SJSA1 (cell line): ENCODE results near the gene MTA1. TPM values are rescaled to one million over a fixed set of nuclear protein-coding genes. Genes with fewer than 3 reads are reported as not detected.

Experiments used
- DNase-seq, 2 experiments: peaks; one replicate each; pipeline ENCODE4 v3.0.0-alpha.2; 2015 to 2020; ENCODE audit warnings: low spot score in 2 of 2, low read depth in 1 of 2
- H3K27ac ChIP-seq: fragments of 250-450 bp; sonication (Bioruptor Pico); 2 replicates; pipeline ENCODE4 v1.5.1; 2020; ENCODE audit warnings: mild to moderate bottlenecking, moderate library complexity
- H3K27me3 ChIP-seq: fragments of 250-450 bp; sonication (Bioruptor Pico); replicated peaks from 2 replicates; pipeline ENCODE4 v1.5.1; 2020; ENCODE audit warnings: mild to moderate bottlenecking, moderate library complexity
- H3K36me3 ChIP-seq: fragments of 250-450 bp; sonication (Bioruptor Pico); 2 replicates; pipeline ENCODE4 v1.5.1; 2020; ENCODE audit warnings: mild to moderate bottlenecking
- H3K4me1 ChIP-seq: fragments of 250-450 bp; sonication (Bioruptor Pico); replicated peaks from 2 replicates; pipeline ENCODE4 v1.6.1; 2021; ENCODE audit warnings: mild to moderate bottlenecking
- H3K4me3 ChIP-seq: fragments of 250-450 bp; sonication (Bioruptor Pico); 2 replicates; pipeline ENCODE4 v1.5.1; 2020; ENCODE audit warnings: mild to moderate bottlenecking
- H3K9me3 ChIP-seq: fragments of 250-450 bp; sonication (Bioruptor Pico); replicated peaks from 2 replicates; pipeline ENCODE4 v1.5.1; 2020; ENCODE audit warnings: mild to moderate bottlenecking
- total RNA-seq: library from RNA; depleted of rRNA; stranded (reverse); fragments of >200 nt; shearing (Covaris generic); gene quantifications from 2 replicates; pipeline ENCODE4 v1.2.3, GENCODE V29; 2014

Gene MTA1
- total RNA-seq, 1 experiment from 2014 or later, result 29.0 TPM

DNA sequence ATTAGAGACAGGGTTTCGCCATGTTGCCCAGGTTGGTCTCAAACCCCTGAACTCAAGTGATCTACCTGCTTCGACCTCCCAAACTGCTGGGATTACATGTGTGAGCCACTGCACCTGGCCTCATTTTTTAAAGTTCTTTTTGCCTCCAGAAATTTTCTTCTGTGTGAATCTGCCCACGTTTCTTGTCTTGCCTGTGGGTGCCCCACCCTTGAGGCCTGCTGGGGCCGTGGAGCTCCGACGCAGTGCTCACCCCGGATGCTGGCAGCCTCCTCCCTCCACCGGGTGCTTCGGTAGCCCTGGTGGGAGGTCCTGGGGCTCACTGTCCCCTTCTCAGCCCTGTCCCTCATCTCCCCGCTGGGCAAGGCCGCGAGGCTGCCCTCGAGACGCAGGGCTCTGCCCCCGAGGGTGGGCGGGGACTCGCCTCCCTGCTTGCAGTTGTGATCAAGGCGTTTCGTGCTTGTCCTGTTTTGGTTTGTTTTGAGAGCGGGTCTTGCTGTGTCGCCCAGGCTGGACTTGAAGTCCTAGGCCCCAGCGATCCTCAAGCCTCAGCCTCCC is 35.5 kb downstream of the MTA1 start:
- Histone ChIP-seq H3K27me3 (no peaks in the 10 kb centered on the region), H3K36me3 (peaks cover 44% of the 10 kb centered on the region), H3K4me3 (no peak overlapping the region), H3K27ac (no peak overlapping the region), H3K4me1 (no peaks in the 10 kb centered on the region), H3K9me3 (no peaks in the 10 kb centered on the region)
- no peak for DNase-seq

DNA sequence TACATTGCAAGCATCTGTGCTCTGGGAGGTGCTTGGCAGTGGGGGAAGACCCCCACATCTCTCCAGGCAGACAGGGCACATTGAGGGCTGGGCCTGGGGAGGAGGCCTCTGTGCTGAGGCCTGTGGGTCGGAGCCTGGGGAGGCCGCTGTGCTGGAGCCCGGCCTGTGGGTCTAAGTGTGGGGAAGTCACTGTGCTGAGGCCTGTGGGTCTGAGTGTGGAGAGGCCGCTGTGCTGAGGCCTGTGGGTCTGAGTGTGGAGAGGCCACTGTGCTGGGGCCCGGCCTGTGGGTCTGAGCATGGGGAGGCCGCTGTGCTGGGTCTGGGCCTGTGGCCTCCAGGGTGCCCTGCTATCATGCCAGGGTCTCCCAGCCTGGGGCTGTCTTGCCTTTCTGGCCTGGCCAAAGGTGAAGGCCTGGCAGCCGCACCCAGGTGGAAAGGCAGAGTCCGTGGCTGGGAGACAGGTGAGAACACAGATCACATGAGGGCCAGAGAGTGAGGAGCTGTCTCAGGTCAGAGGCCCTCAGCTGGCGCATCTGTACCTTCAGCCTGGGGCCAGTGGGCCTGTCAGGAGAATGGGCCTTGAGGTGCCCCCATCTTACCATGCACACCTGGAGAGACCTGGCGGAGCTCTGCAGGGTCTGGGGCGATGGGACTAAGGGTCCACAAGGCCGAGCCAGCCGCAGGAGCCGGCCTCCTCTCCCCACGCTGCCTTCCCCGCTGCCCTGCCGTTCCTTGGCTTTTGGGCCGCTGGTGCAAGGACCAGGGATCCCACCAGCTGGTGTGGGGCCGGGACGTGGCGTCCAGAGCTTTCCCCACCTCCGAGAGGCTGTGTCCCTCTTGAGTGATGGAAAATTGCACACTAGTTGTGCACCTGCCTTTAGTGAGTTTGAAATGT is 36.4 kb downstream of the MTA1 start:
- no peaks in the 10 kb centered on the region for H3K27me3 ChIP-seq
- no peak overlapping the region for H3K4me3 ChIP-seq
- no peaks in the 10 kb centered on the region for H3K9me3 ChIP-seq
- peaks cover 37% of the 10 kb centered on the region for H3K36me3 ChIP-seq
- no peak overlapping the region for H3K27ac ChIP-seq
- no peaks in the 10 kb centered on the region for H3K4me1 ChIP-seq
- DNase-seq, result no peak

DNA sequence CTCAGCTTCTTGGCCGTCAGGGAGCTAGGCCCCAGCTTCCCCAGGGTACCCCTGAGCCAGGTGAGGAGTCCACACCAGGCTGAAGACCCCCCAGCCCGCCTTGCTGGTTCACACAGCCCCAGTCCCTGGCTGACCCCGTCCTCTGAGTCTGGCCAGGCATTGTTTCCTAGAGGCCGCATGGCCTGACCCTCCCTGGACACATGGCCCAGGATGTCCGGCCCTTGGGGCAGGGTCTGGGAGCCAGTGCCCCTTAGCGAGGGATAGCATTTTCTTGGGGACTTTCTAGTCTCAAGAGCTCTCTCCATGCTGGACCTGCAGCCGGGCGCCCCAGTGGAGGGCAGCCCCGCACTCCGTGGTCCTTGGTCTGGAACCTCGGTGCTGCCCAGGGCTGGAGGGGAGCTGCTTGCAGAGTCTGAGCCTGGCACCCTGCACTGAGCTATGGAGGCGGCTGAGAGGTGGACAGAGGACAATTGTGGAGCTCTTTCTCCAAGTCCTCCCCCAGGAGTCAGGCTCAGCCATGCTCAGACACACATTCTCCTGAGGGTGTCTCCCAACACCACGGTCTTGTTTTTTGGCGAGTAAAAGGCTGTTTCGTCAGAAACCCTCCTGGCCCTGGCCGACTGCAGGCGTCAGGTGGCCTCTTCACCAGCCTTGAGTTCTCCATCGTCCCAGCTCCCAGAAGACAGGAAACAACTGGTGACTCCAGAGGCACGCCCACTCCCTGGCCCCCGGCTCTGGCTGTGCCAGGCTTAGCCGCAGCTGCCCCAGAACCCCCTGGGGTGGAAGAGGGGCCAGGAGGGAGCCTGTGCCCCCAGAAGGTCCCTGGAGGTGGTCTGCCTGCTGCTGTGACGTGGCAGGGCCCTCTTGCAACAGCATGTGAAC is 37.4 kb downstream of the MTA1 start:
- Histone ChIP-seq H3K36me3 (peaks cover 33% of the 10 kb centered on the region), H3K4me3 (no peak overlapping the region), H3K27me3 (no peaks in the 10 kb centered on the region), H3K27ac (no peak overlapping the region), H3K9me3 (no peaks in the 10 kb centered on the region), H3K4me1 (no peaks in the 10 kb centered on the region)
- no peak for DNase-seq

DNA sequence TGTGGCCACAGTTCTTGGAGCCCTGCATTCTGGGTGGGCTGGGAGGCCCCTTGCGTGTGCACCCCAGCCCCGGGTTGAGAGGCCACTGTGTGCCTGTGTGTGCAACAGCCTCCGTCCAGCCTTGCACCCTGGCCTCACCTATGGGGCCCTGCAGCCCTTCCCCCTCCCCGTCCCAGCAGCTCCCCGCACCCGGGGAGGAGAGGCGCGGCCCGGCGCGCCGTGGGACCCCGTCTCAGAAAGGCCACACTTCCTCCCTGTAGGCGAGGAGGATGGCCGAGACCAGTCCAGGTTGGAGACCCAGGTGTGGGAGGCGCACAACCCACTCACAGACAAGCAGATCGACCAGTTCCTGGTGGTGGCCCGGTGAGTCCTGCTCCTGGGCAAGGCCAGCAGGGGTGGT is 38.4 kb downstream of the MTA1 start:
- no peak overlapping the region for H3K4me3 ChIP-seq
- H3K9me3 ChIP-seq, result no peaks in the 10 kb centered on the region
- DNase-seq, result no peak
- H3K27me3 ChIP-seq, result no peaks in the 10 kb centered on the region
- no peaks in the 10 kb centered on the region for H3K4me1 ChIP-seq
- no peak overlapping the region for H3K27ac ChIP-seq
- H3K36me3 ChIP-seq, result peaks cover 35% of the 10 kb centered on the region

DNA sequence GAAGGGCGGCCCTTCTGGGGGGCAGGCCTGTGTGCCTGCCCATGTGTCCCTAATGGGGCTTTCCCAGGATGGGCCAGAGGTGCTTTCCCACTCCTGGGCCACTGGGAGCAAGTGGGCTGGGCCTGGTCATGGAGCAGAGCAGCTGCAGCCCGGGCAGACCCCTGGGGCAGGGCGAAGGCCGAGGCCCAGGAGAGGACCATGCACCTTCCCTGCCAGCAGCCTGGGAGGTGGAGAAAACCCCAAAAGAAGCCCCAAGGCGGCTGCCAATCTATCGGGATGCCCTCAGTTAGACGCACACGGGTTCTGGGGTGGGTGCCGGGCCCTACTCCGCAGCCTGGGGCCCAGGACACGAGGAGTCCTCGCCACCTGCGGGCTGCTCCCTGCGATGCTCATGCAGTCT is 38.9 kb downstream of the MTA1 start:
- H3K27ac ChIP-seq, result no peak overlapping the region
- no peak overlapping the region for H3K4me3 ChIP-seq
- no peaks in the 10 kb centered on the region for H3K9me3 ChIP-seq
- DNase-seq, result no peak
- peaks cover 32% of the 10 kb centered on the region for H3K36me3 ChIP-seq
- H3K4me1 ChIP-seq, result no peaks in the 10 kb centered on the region
- no peaks in the 10 kb centered on the region for H3K27me3 ChIP-seq

DNA sequence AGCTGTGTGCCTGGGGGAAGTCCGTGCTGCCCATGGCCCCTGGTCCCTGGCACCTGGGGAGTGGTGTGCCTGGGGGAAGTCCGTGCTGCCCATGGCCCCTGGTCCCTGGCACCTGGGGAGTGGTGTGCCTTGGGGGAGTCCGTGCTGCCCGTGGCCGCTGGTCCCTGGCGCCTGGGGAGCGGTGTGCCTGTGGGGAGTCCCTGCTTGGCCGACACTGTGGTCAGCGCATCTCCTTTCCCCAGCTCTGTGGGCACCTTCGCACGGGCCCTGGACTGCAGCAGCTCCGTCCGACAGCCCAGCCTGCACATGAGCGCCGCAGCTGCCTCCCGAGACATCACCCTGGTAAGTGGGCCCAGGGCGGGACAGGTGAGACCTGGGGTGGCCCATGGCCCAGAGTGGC is 40.5 kb downstream of the MTA1 start:
- DNase-seq, result no peak
- H3K36me3 ChIP-seq, result peaks cover 37% of the 10 kb centered on the region
- no peak overlapping the region for H3K4me3 ChIP-seq
- H3K27ac ChIP-seq, result no peak overlapping the region
- H3K27me3 ChIP-seq, result no peaks in the 10 kb centered on the region
- H3K4me1 ChIP-seq, result peaks cover 2% of the 10 kb centered on the region
- H3K9me3 ChIP-seq, result no peaks in the 10 kb centered on the region

DNA sequence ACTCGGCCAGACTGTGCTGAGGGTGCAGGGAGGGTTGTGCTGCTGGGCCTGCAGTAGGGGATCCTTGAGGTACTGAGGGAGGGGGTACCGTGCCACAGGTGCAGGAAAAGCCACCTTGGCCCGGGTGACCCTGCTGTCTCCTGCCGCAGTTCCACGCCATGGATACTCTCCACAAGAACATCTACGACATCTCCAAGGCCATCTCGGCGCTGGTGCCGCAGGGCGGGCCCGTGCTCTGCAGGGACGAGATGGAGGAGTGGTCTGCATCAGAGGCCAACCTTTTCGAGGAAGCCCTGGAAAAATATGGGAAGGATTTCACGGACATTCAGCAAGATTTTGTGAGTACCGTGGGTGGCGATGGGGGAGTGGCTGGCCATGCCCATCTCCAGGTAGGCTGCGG is 41.0 kb downstream of the MTA1 start:
- peaks cover 7% of the 10 kb centered on the region for H3K4me1 ChIP-seq
- no peak for DNase-seq
- H3K36me3 ChIP-seq, result peaks cover 37% of the 10 kb centered on the region
- H3K27ac ChIP-seq, result no peak overlapping the region
- H3K27me3 ChIP-seq, result no peaks in the 10 kb centered on the region
- no peak overlapping the region for H3K4me3 ChIP-seq
- H3K9me3 ChIP-seq, result no peaks in the 10 kb centered on the region

DNA sequence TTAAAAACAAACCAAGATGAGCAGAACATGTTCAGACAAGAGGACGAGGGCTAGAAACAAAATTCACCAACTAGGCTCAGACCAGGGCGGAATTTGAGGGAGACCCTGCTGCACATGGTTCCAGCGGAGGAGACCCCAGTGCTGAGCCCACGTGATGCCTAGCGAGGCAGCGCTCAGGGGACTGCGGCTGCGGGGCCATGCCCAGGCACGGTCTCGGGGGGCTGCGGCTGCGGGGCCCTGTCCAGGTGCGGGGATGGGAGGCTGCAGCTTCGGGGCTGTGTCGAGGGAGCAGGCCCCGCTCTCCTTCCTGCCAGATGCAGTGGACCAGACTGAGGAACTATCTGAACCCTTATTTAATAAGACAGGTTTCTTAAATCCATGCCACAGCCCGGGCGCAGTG is 42.3 kb downstream of the MTA1 start:
- no peaks in the 10 kb centered on the region for H3K27me3 ChIP-seq
- peaks cover 35% of the 10 kb centered on the region for H3K36me3 ChIP-seq
- H3K27ac ChIP-seq, result no peak overlapping the region
- DNase-seq, result no peak
- H3K9me3 ChIP-seq, result no peaks in the 10 kb centered on the region
- H3K4me1 ChIP-seq, result peaks cover 9% of the 10 kb centered on the region
- no peak overlapping the region for H3K4me3 ChIP-seq

DNA sequence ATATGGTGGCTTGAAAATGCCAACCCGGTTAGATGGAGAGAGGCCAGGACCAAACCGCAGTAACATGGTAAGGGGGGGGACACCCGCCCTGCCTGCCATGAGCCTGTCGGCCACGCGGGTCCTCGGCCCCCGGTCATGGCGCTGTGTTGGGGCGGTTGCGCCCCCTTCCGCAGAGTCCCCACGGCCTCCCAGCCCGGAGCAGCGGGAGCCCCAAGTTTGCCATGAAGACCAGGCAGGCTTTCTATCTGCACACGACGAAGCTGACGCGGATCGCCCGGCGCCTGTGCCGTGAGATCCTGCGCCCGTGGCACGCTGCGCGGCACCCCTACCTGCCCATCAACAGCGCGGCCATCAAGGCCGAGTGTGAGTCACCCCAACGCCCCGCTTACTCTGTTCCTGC is 44.9 kb downstream of the MTA1 start:
- H3K36me3 ChIP-seq, result peaks cover 47% of the 10 kb centered on the region
- H3K27ac ChIP-seq, result no peak overlapping the region
- H3K27me3 ChIP-seq, result no peaks in the 10 kb centered on the region
- no peak overlapping the region for H3K4me3 ChIP-seq
- no peaks in the 10 kb centered on the region for H3K9me3 ChIP-seq
- no peak for DNase-seq
- peaks cover 9% of the 10 kb centered on the region for H3K4me1 ChIP-seq

DNA sequence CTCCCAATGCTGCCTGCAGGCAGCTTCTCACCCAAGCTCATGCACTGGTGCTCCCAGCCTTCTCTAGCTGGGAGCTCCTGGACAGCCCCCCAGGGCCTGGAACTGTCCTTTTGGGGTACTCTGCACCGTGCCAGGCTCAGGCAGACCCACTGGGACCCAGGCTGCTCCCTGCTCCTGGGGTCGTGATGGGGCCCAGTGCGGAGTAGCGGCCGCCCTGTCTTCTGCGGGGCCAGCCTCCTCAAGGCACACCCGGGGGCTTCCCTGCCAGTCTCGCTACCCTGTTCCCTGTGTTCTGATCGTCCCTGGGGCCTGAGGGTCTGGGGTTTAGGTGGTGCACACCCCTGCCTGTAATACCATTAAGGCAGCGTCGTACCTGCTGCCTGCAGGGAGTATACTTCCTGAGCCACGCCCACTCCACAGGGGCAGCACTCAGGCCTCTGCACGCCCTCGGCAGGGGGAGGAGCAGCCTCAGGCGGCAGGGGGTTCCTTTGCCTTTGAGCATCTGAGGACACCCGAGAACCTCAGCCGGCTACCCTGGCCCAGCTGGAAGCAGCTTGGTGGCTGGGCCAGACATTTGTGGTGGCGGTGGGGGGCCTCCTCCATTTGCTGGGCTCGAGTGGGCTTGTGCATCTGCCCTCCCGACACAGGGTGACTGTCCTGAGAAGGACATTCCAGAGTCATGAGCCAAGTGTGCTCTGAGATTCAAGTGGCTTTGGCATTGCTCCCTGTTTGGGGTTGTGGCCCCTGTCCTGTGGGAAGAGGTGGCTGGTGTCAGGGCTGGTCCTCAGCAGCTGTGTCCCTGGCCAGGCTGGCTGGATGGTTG is 45.8 kb downstream of the MTA1 start:
- Histone ChIP-seq H3K27ac (no peak overlapping the region), H3K36me3 (peaks cover 47% of the 10 kb centered on the region), H3K4me3 (no peak overlapping the region), H3K4me1 (peaks cover 9% of the 10 kb centered on the region), H3K27me3 (no peaks in the 10 kb centered on the region), H3K9me3 (no peaks in the 10 kb centered on the region)
- no peak for DNase-seq

DNA sequence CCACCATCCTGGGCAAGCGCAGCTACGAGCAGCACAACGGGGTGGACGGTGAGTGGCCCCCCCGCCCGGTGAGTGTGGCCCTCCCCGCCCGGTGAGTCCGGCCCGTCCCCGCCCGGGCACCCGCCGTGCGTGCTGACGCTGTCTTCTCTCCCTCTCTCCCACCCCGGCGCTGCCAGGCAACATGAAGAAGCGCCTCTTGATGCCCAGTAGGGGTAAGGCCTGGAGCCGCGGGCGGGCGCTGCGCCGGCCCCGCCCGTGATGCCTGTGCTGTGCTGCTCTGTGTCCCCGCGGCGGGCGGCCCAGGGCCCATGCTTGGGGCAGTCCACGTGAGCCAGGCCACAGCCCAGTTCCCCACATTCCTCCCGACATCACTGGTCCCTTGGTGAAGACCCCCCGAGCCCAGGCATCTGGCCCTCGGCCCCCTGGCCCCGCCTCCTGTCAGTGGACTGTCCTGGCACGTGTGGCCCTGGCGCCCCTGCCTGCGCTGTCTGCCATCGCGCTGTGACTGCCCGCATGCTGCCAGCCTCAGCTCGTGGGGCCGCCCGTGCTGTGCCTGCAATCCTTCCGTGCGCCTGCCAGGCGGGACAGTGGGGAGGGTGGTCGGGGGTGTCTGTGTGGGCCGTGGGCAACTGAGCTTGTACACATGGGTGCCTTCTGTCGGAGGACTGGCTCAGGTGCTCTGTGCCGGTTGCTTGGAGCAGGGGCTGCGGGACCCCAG is 47.1 kb downstream of the MTA1 start:
- peaks cover 47% of the 10 kb centered on the region for H3K36me3 ChIP-seq
- no peak for DNase-seq
- H3K4me3 ChIP-seq, result no peak overlapping the region
- no peaks in the 10 kb centered on the region for H3K27me3 ChIP-seq
- H3K27ac ChIP-seq, result no peak overlapping the region
- no peaks in the 10 kb centered on the region for H3K9me3 ChIP-seq
- H3K4me1 ChIP-seq, result peaks cover 9% of the 10 kb centered on the region

DNA sequence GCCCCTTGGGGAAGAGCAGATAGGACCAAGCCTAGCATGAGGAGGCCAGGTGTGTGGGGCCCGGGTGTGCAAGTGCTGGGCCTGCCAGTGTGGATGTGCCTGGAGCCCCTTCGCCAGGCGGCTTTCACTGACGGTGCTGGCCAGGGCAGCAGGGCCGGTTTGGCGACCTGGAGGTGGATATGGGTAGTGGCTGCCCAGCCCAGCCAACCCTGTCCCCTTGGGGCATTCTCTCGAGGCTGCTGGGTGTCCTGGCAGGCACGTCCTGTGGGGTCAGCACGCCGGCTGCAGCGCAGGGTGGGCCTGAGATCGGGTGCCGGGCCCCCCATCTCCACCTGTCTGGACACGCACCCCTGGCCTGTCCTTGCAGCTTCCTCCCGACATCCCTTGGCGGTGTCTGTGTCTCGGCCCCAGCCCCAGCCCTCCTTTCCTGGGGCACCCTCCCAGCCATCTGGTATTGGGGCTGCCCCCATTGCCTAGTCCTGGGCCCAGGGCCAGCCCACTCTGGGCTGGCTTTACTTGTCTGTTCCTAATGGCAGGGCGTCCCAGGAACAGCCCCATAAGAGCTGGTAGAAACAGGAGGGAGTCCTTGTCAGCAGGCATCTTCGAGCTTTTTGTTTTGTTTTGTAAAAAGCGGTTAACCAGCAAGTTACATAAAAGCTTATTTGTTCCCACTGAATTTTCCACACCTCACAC is 47.8 kb downstream of the MTA1 start:
- peaks cover 9% of the 10 kb centered on the region for H3K4me1 ChIP-seq
- H3K27ac ChIP-seq, result no peak overlapping the region
- no peak overlapping the region for H3K4me3 ChIP-seq
- H3K36me3 ChIP-seq, result peaks cover 47% of the 10 kb centered on the region
- H3K9me3 ChIP-seq, result no peaks in the 10 kb centered on the region
- no peaks in the 10 kb centered on the region for H3K27me3 ChIP-seq
- DNase-seq, result no peak
